H1 (cell line): ENCODE data around the gene PC. TPM values are rescaled to one million over a fixed set of nuclear protein-coding genes. Genes with fewer than 3 reads are reported as not detected.

Source experiments
- CHD7 ChIP-seq: fragments of 300-600 bp; sonication (generic); IDR thresholded peaks from 2 replicates; pipeline ENCODE4 v1.7.1; 2012; ENCODE audit warnings: low read length, moderate library complexity, mild to moderate bottlenecking, inconsistent platforms; ENCODE audit not compliant: insufficient replicate concordance
- JUND ChIP-seq: IDR thresholded peaks from 2 replicates; pipeline ENCODE4 v1.6.1; 2011; ENCODE audit warnings: mild to moderate bottlenecking, improper control_type of control experiment, low read length
- MAX ChIP-seq: IDR thresholded peaks from 2 replicates; pipeline ENCODE4 v1.6.1; 2012; ENCODE audit warnings: inconsistent platforms
- PHF8 ChIP-seq: fragments of 200-600 bp; sonication (generic); conservative IDR thresholded peaks from 2 replicates; pipeline ENCODE4 v1.7.1; 2012; ENCODE audit warnings: low read depth, mild to moderate bottlenecking, inconsistent platforms, low read length, moderate library complexity
- SIRT6 ChIP-seq: IDR thresholded peaks from one replicate; pipeline ENCODE4 v1.7.1; 2012; ENCODE audit warnings: low read length, inconsistent platforms
- TBP ChIP-seq: IDR thresholded peaks from 2 replicates; pipeline ENCODE4 v1.6.1; 2011; ENCODE audit warnings: low read depth, low read length, improper control_type of control experiment
- ZNF274 ChIP-seq: IDR thresholded peaks from 2 replicates; pipeline ENCODE4 v1.7.0; 2012; ENCODE audit warnings: low read length, borderline replicate concordance; ENCODE audit errors: extremely low read depth
- polyA plus RNA-seq, 7 experiments: library from polyadenylated mRNA; depleted of rRNA in 3 of 7; stranded (reverse) in 5 of 7; unstranded in 2 of 7; fragments of >200 nt in 5 of 7; fragments of 200-250 nt in 2 of 7; gene quantifications; 1 replicate in 5 of 7; 2 replicates in 1 of 7; 4 replicates in 1 of 7; pipeline versions ENCODE4 v1.2.1 to v1.2.3, GENCODE V29; 2011 to 2013; ENCODE audit warnings: missing spikeins in 2 of 7, mixed read lengths in 2 of 7
- total RNA-seq: library from RNA; stranded (reverse); fragmentation: NEBNext Ultra II Directional; extraction: Animal tissue kit (Norgen Biotek cat#: 25700); gene quantifications from 2 replicates; pipeline ENCODE4 v1.2.1, GENCODE V29; 2021
- TF ChIP-seq, protein P1 (sequence below): IDR thresholded peaks from 2 replicates; pipeline ENCODE4 v1.6.1; 2012; ENCODE audit warnings: low read length, inconsistent platforms

PC gene
- total and polyA plus RNA-seq, 2 of the 8 experiments (the other 6 are each of a cell fraction or from before 2014, with no cell fraction given): 11.5 to 27.5 TPM

GRCh38 chr11:66864172-66864901, 93.8 kb downstream of the PC start (continued):
- no peak for TF ChIP-seq CHD7
- TF ChIP-seq MAX: no peak
- TF ChIP-seq PHF8: no peak
- no peak for TF ChIP-seq JUND
- no peak for TF ChIP-seq ZNF274
- no peak for TF ChIP-seq SIRT6
- TF ChIP-seq TBP: no peak
- TF ChIP-seq, protein P1, sequence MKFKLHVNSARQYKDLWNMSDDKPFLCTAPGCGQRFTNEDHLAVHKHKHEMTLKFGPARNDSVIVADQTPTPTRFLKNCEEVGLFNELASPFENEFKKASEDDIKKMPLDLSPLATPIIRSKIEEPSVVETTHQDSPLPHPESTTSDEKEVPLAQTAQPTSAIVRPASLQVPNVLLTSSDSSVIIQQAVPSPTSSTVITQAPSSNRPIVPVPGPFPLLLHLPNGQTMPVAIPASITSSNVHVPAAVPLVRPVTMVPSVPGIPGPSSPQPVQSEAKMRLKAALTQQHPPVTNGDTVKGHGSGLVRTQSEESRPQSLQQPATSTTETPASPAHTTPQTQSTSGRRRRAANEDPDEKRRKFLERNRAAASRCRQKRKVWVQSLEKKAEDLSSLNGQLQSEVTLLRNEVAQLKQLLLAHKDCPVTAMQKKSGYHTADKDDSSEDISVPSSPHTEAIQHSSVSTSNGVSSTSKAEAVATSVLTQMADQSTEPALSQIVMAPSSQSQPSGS: no peak
